Endothelial cell of umbilical vein (primary cell): ENCODE results near the gene ARL4C. TPM values are rescaled to one million over a fixed set of nuclear protein-coding genes. Genes with fewer than 3 reads are reported as not detected.

Source experiments
- BruUV-seq: library from RNA; stranded (reverse); fragments of 400-500 nt; replicated peaks from 2 replicates; lab custom pipeline; 2021; lab: Mats Ljungman, UMichigan
- CTCF ChIA-PET: fragments of 300-600, 350-600 bp; sonication (Branson Sonifier 250); formaldehyde crosslinking; loops from one replicate; lab custom pipeline; 2021; ENCODE audit warnings: antibody characterized with exemption, inconsistent platforms; lab: Charles Lee
- POLR2A ChIA-PET: fragments of 300-600, 350-600 bp; sonication (Branson Sonifier 250); formaldehyde crosslinking; loops from one replicate; lab custom pipeline; 2021; ENCODE audit warnings: antibody characterized with exemption, inconsistent platforms; lab: Charles Lee
- DNase-seq: peaks from one replicate; pipeline ENCODE4 v3.0.0-alpha.2; 2011; ENCODE audit warnings: low read depth, low spot score
- FAIRE-seq: peaks from 2 replicates; lab custom pipeline; 2011; peaks lifted over from hg19 to GRCh38; lab: Jason Lieb, UNC
- H2AFZ ChIP-seq: 2 replicates; pipeline ENCODE4 v1.6.0; 2012; ENCODE audit warnings: low read depth, low read length, control low read depth, inconsistent platforms
- H3K27ac ChIP-seq: 2 replicates; pipeline ENCODE4 v1.5.1; 2011; ENCODE audit warnings: low read depth, mild to moderate bottlenecking, control low read depth, low read length, moderate library complexity; ENCODE audit not compliant: insufficient read depth
- H3K27me3 ChIP-seq, 2 experiments: 2 replicates each; pipeline versions ENCODE4 v1.6.0 to v1.6.1; 2011; ENCODE audit warnings: low read length in 2 of 2, mixed read lengths in 1 of 2; ENCODE audit not compliant: control insufficient read depth in 2 of 2, insufficient read depth in 2 of 2
- H3K36me3 ChIP-seq, 2 experiments: 2 replicates in 1 of 2; 3 replicates in 1 of 2; pipeline ENCODE4 v1.5.1; 2011; ENCODE audit warnings: low read length in 2 of 2, mild to moderate bottlenecking in 1 of 2, moderate library complexity in 1 of 2; ENCODE audit not compliant: control insufficient read depth in 2 of 2, insufficient read depth in 2 of 2; ENCODE audit errors: extremely low read depth in 1 of 2
- H3K4me1 ChIP-seq: 3 replicates; pipeline ENCODE4 v1.5.1; 2011; ENCODE audit warnings: mild to moderate bottlenecking, low read length; ENCODE audit not compliant: control insufficient read depth, insufficient read depth; ENCODE audit errors: extremely low read depth
- H3K4me2 ChIP-seq: 2 replicates; pipeline ENCODE4 v1.6.1; 2011; ENCODE audit warnings: low read length, control low read depth, mixed read lengths; ENCODE audit not compliant: insufficient read depth
- H3K4me3 ChIP-seq, 3 experiments: fragments of 200-600 bp in 1 of 3; sonication (generic), shearing (Covaris generic) in 1 of 3; replicated peaks in 1 of 3; 2 replicates each; pipeline ENCODE4 v1.5.1; 2011 to 2016; ENCODE audit warnings: control low read depth in 3 of 3, low read length in 3 of 3, mild to moderate bottlenecking in 2 of 3, inconsistent platforms in 1 of 3, low read depth in 1 of 3, moderate library complexity in 1 of 3; ENCODE audit not compliant: insufficient read depth in 1 of 3
- H3K79me2 ChIP-seq: 2 replicates; pipeline ENCODE4 v1.6.0; 2012; ENCODE audit warnings: low read length, inconsistent platforms; ENCODE audit not compliant: control insufficient read depth, insufficient read depth
- H3K9ac ChIP-seq: replicated peaks from 2 replicates; pipeline ENCODE3; 2011; ENCODE audit warnings: low read length, control low read depth; ENCODE audit not compliant: insufficient read depth; ENCODE audit errors: extremely low read depth
- H3K9me1 ChIP-seq: replicated peaks from 3 replicates; pipeline ENCODE4 v1.6.0; 2011; ENCODE audit warnings: mild to moderate bottlenecking, low read length; ENCODE audit not compliant: control insufficient read depth, insufficient read depth; ENCODE audit errors: extremely low read depth
- H3K9me3 ChIP-seq: replicated peaks from 2 replicates; pipeline ENCODE4 v1.5.1; 2012; ENCODE audit warnings: low read length, inconsistent platforms; ENCODE audit not compliant: control insufficient read depth, insufficient read depth
- H4K20me1 ChIP-seq: replicated peaks from 2 replicates; pipeline ENCODE3; 2011; ENCODE audit warnings: mild to moderate bottlenecking, low read length; ENCODE audit not compliant: control insufficient read depth, insufficient read depth; ENCODE audit errors: extremely low read depth
- CTCF ChIP-seq, 2 donors: IDR thresholded peaks; 1 replicate in 1 of 2; 2 replicates in 1 of 2; pipeline ENCODE4 v1.5.1; 2011; ENCODE audit warnings: low read length in 2 of 2, mild to moderate bottlenecking in 2 of 2, moderate library complexity in 2 of 2, control low read depth in 1 of 2, inconsistent platforms in 1 of 2, low read depth in 1 of 2; ENCODE audit not compliant: insufficient read depth in 1 of 2; ENCODE audit errors: extremely low read depth in 1 of 2
- EZH2 ChIP-seq: IDR thresholded peaks from 2 replicates; pipeline ENCODE4 v1.6.1; 2012; ENCODE audit warnings: borderline replicate concordance, low read depth, mild to moderate bottlenecking, moderate library complexity, low read length, inconsistent platforms; ENCODE audit not compliant: severe bottlenecking
- GATA2 ChIP-seq: IDR thresholded peaks from 2 replicates; pipeline ENCODE4 v1.7.0; 2011; ENCODE audit warnings: low read depth, mild to moderate bottlenecking, moderate library complexity, mixed read lengths, low read length; ENCODE audit not compliant: insufficient read length, insufficient read depth
- JUN ChIP-seq: IDR thresholded peaks from 2 replicates; pipeline ENCODE4 v1.6.1; 2011; ENCODE audit warnings: borderline replicate concordance, low read depth; ENCODE audit not compliant: insufficient read length, insufficient read depth
- MAX ChIP-seq: IDR thresholded peaks from 2 replicates; pipeline ENCODE4 v1.6.1; 2011; ENCODE audit not compliant: insufficient read depth, insufficient read length
- POLR2A ChIP-seq: IDR thresholded peaks from 2 replicates; pipeline ENCODE4 v1.6.1; 2012; ENCODE audit warnings: low read depth, mild to moderate bottlenecking, control low read depth, low read length
- dilution Hi-C: fragments of 300-500 bp; cut with MboI; formaldehyde crosslinking; loops from one replicate; pipeline ENCODE4 v1.15.0; 2019; ENCODE audit warnings: low sequenced_read_pairs; ENCODE audit not compliant: extremely low pct_ligation_motif_present
- intact Hi-C: fragments of 100-400 bp; cut with micrococcal nuclease; formaldehyde crosslinking; loops from one replicate; pipeline ENCODE4 v1.10.0; 2022
- polyA plus RNA-seq, 4 experiments: library from polyadenylated mRNA; depleted of rRNA in 3 of 4; stranded (reverse) in 3 of 4; unstranded in 1 of 4; fragments of >200 nt; gene quantifications; 2 replicates each; pipeline versions ENCODE4 v1.2.1 to v1.2.3, GENCODE V29; 2011 to 2012; ENCODE audit warnings: missing spikeins in 1 of 4
- total RNA-seq: library from RNA; stranded (reverse); gene quantifications from 2 replicates; pipeline ENCODE4 v1.2.3, GENCODE V29; 2021

The ARL4C gene
- total and polyA plus RNA-seq, 2 donors (not counting 3 experiments of a cell fraction or from before 2014, with no cell fraction given): 5.5 to 10.5 TPM

GRCh38 chr2:234502285-234502918 lies 5.5 kb upstream of the ARL4C start:
- TF ChIP-seq EZH2 (no peak), POLR2A (no peak), GATA2 (no peak), JUN (no peak)
- Histone ChIP-seq H3K4me1 (no peaks in the 10 kb centered on the region), H3K9me3 (no peaks in the 10 kb centered on the region), H3K79me2 (no peaks in the 10 kb centered on the region), H3K27me3 (peaks cover 3 to 9% of the 10 kb centered on the region in 2 experiments), H3K9ac (no peak overlapping the region), H3K4me2 (no peak overlapping the region), H2AFZ (no peak overlapping the region), H3K27ac (no peak overlapping the region), H3K4me3 (no peak overlapping the region), H3K36me3 (no peaks in the 10 kb centered on the region), H4K20me1 (no peaks in the 10 kb centered on the region), H3K9me1 (no peaks in the 10 kb centered on the region)
- dilution Hi-C loops: no loop called here
- intact Hi-C loops: no loop called here
- DNase-seq (no peak), FAIRE-seq (no peak)
- BruUV-seq: no TSS peak
- POLR2A ChIA-PET: no interaction called here
- CTCF ChIA-PET: interaction anchor here (0.6 to 4.2 kb wide), 9 partner anchors 8 to 615 kb away, joined by 3 to 77 read pairs (median 4); no protein-coding TSS in a partner anchor

GRCh38 chr2:234500394-234501006 lies 3.6 kb upstream of the ARL4C start:
- no TSS peak for BruUV-seq
- DNase-seq: peak; percentile 61
- H3K4me1 ChIP-seq: peaks cover 3% of the 10 kb centered on the region
- no peak overlapping the region for H3K27ac ChIP-seq
- peak; percentile 44 for FAIRE-seq
- no peaks in the 10 kb centered on the region for H3K79me2 ChIP-seq
- dilution Hi-C loops: no loop called here
- TF ChIP-seq CTCF (IDR thresholded peaks at IDR 0.05; ENCODE audit: extremely low read depth in 1 of 2, insufficient read depth in 1 of 2, low read depth in 1 of 2, low read length in 2 of 2): peak; percentile 51 to 58
- no peak for TF ChIP-seq MAX
- intact Hi-C loops: loop anchor here (1.0 to 2.0 kb wide), 5 partner anchors 45 to 616 kb away; no protein-coding TSS in a partner anchor
- no peak overlapping the region for H3K4me3 ChIP-seq
- H3K9me3 ChIP-seq: no peaks in the 10 kb centered on the region
- POLR2A ChIA-PET: no interaction called here
- H2AFZ ChIP-seq: no peak overlapping the region
- H3K4me2 ChIP-seq: no peak overlapping the region
- no peaks in the 10 kb centered on the region for H4K20me1 ChIP-seq
- H3K27me3 ChIP-seq: peaks cover 0 to 2% of the 10 kb centered on the region in 2 experiments
- no peaks in the 10 kb centered on the region for H3K36me3 ChIP-seq
- no peaks in the 10 kb centered on the region for H3K9me1 ChIP-seq
- CTCF ChIA-PET: interaction anchor here (0.6 to 4.2 kb wide), 23 partner anchors 9 to 617 kb away, joined by 3 to 77 read pairs (median 4); no protein-coding TSS in a partner anchor
- no peak overlapping the region for H3K9ac ChIP-seq
